ENCODE measurements around the gene RGS6. TPM values are rescaled to one million over a fixed set of nuclear protein-coding genes. Genes with fewer than 3 reads are reported as not detected.

The RGS6 gene
- total RNA-seq, 1 donor from 2014 or later = 0.24 TPM

DNA sequence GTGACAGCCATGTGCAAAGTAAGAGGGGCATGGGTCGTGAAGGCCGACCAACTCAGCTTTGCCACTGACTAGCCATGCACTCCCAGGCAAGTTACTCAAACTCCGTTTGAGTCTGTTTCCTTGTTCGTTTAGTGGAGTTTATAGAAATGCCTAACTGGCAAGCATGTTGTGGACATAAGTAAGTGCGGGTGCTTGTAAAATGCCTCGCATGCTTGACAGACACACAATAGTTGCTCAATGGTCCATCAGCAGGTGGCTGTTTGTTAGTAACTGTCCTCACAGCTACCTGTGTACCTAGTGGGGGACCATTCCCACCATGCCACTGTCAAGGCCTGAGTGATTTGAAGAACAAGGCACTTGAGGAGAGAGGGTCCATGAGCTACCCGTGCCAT lies 623.4 kb downstream of the RGS6 start:
- no peak overlapping the region for H3K4me3 Mint-ChIP-seq (ENCODE audit: unreplicated experiment)
- peaks cover 11% of the 10 kb centered on the region for H3K4me1 Mint-ChIP-seq (ENCODE audit: unreplicated experiment)
- TF ChIP-seq, protein P1, sequence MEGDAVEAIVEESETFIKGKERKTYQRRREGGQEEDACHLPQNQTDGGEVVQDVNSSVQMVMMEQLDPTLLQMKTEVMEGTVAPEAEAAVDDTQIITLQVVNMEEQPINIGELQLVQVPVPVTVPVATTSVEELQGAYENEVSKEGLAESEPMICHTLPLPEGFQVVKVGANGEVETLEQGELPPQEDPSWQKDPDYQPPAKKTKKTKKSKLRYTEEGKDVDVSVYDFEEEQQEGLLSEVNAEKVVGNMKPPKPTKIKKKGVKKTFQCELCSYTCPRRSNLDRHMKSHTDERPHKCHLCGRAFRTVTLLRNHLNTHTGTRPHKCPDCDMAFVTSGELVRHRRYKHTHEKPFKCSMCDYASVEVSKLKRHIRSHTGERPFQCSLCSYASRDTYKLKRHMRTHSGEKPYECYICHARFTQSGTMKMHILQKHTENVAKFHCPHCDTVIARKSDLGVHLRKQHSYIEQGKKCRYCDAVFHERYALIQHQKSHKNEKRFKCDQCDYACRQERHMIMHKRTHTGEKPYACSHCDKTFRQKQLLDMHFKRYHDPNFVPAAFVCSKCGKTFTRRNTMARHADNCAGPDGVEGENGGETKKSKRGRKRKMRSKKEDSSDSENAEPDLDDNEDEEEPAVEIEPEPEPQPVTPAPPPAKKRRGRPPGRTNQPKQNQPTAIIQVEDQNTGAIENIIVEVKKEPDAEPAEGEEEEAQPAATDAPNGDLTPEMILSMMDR (IDR thresholded peaks at IDR 0.05) = no peak
- no peak for DNase-seq (ENCODE audit: extremely low spot score, unreplicated experiment)
- peaks cover 7% of the 10 kb centered on the region for H3K27me3 Mint-ChIP-seq (ENCODE audit: unreplicated experiment)
- H3K27ac Mint-ChIP-seq (ENCODE audit: unreplicated experiment) = no peak overlapping the region
- H3K36me3 Mint-ChIP-seq (ENCODE audit: unreplicated experiment) = no peaks in the 10 kb centered on the region
- H3K9me3 Mint-ChIP-seq (ENCODE audit: unreplicated experiment) = no peaks in the 10 kb centered on the region

DNA sequence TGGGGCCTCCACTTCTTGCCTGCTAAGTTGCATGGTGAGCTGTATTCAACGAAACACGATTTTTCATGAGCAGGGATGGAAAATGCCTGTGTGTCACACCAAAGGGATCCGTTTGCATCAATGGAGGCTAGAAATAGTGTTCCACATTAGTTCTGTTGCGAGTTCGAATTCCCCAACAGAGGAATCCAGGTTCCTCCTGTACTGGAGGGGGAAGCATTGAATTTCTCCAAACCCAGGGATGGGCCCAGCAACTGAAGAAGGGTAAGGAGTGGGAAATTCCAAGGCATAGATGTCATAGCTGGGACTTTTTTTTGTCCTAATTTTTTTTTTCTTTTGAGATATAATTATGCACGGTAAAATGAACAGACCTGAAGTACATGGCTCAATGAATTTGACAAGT lies 625.4 kb downstream of the RGS6 start:
- H3K36me3 Mint-ChIP-seq (ENCODE audit: unreplicated experiment) = no peaks in the 10 kb centered on the region
- TF ChIP-seq, protein P1 (IDR thresholded peaks at IDR 0.05) = no peak
- H3K27ac Mint-ChIP-seq (ENCODE audit: unreplicated experiment) = no peak overlapping the region
- H3K27me3 Mint-ChIP-seq (ENCODE audit: unreplicated experiment) = peaks cover 4% of the 10 kb centered on the region
- no peak overlapping the region for H3K4me3 Mint-ChIP-seq (ENCODE audit: unreplicated experiment)
- DNase-seq (ENCODE audit: extremely low spot score, unreplicated experiment) = no peak
- peaks cover 11% of the 10 kb centered on the region for H3K4me1 Mint-ChIP-seq (ENCODE audit: unreplicated experiment)
- H3K9me3 Mint-ChIP-seq (ENCODE audit: unreplicated experiment) = no peaks in the 10 kb centered on the region

DNA sequence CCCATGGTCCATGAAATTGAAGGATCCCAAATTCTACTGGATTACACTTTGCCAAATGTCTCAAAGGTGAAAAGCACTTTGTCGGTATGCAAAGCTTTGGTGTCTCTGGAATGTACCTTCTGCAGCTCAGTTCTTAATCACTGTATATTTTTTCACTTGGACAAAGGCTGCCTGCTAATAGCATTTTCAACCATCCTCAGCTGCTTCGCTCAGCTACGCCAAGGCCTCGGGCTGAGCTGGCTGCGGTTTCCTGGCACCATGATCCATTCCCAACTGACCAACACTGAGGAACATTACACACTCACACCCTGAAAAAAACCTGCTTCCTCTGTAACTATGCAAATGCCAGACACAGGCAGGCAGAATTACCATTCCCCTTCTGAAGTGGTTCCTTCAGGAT lies 626.5 kb downstream of the RGS6 start:
- no peak for DNase-seq (ENCODE audit: extremely low spot score, unreplicated experiment)
- H3K36me3 Mint-ChIP-seq (ENCODE audit: unreplicated experiment) = no peaks in the 10 kb centered on the region
- no peak overlapping the region for H3K4me3 Mint-ChIP-seq (ENCODE audit: unreplicated experiment)
- H3K27ac Mint-ChIP-seq (ENCODE audit: unreplicated experiment) = peak overlapping the region; percentile 1
- H3K4me1 Mint-ChIP-seq (ENCODE audit: unreplicated experiment) = peaks cover 11% of the 10 kb centered on the region
- no peaks in the 10 kb centered on the region for H3K9me3 Mint-ChIP-seq (ENCODE audit: unreplicated experiment)
- H3K27me3 Mint-ChIP-seq (ENCODE audit: unreplicated experiment) = no peaks in the 10 kb centered on the region
- TF ChIP-seq, protein P1 (IDR thresholded peaks at IDR 0.05) = no peak

DNA sequence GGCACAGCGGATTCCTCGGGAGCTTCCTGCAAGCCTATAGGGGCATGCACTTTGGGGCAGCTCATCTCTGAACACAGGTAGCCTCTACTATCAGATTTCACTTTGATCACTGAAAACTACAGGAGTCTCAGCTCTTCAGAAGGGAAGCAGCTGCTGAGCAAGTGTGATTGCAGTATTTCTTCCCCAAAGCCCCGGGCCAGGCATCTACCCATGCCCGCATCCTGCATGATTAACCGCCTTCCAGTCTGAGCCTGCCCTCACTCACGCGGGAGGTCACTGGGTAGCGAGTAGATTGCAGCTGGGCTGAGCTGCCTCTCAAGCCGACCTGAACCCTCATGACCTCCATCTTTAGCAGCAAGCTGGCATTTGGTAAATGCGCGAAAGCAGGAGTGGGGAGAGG lies 627.0 kb downstream of the RGS6 start:
- H3K27ac Mint-ChIP-seq (ENCODE audit: unreplicated experiment) = peak overlapping the region; percentile 1
- H3K36me3 Mint-ChIP-seq (ENCODE audit: unreplicated experiment) = no peaks in the 10 kb centered on the region
- H3K4me3 Mint-ChIP-seq (ENCODE audit: unreplicated experiment) = no peak overlapping the region
- DNase-seq (ENCODE audit: extremely low spot score, unreplicated experiment) = no peak
- H3K9me3 Mint-ChIP-seq (ENCODE audit: unreplicated experiment) = no peaks in the 10 kb centered on the region
- TF ChIP-seq, protein P1 (IDR thresholded peaks at IDR 0.05) = no peak
- peaks cover 11% of the 10 kb centered on the region for H3K4me1 Mint-ChIP-seq (ENCODE audit: unreplicated experiment)
- H3K27me3 Mint-ChIP-seq (ENCODE audit: unreplicated experiment) = no peaks in the 10 kb centered on the region

DNA sequence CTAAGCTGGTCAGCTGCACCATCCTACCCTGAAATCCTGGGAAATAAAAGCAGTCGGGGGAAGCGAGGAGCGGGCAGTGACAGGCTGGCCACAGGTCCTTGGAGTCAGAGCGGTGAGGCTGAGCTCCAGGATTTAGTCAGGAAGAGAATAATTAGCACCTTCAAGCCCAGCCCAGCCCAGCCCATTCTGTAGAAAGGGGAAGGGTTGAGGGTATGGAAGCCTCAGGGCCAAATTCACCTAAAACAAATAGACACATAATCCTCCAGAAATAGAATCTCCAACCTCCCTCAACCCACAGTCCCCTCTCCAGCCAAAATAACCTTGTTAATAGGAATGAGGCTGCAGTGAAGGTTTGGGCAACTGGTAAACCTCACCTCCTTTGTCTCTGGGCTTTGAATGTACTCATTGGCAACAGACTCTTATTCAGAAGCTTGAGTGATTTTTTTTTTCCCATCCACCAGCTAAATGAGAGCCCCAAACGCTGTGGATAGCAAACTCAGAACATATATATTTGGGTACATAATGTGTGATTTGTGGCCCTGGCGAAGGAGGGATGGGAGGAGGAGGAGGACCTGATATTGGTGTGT lies 627.5 kb downstream of the RGS6 start:
- Mint-ChIP-seq H3K27ac (ENCODE audit: unreplicated experiment) (no peak overlapping the region), H3K27me3 (ENCODE audit: unreplicated experiment) (no peaks in the 10 kb centered on the region), H3K4me3 (ENCODE audit: unreplicated experiment) (no peak overlapping the region), H3K9me3 (ENCODE audit: unreplicated experiment) (no peaks in the 10 kb centered on the region), H3K4me1 (ENCODE audit: unreplicated experiment) (peaks cover 11% of the 10 kb centered on the region), H3K36me3 (ENCODE audit: unreplicated experiment) (no peaks in the 10 kb centered on the region)
- no peak for DNase-seq (ENCODE audit: extremely low spot score, unreplicated experiment)
- TF ChIP-seq, protein P1 (IDR thresholded peaks at IDR 0.05) = no peak

All from osteocyte (in vitro differentiated cells).